Globus pallidus (tissue), 1 donor: ENCODE measurements around the gene TSPAN1.
"Not testable (repeated sequence)": the region's sequence is repeated elsewhere in the genome, so short reads cannot be mapped to it uniquely, and the experiment has no call there.

ENCODE experiments used
- DNase-seq: peaks from one replicate; pipeline ENCODE4 v3.0.0-alpha.2; 2015; ENCODE audit warnings: low spot score

TSPAN1 gene

DNA sequence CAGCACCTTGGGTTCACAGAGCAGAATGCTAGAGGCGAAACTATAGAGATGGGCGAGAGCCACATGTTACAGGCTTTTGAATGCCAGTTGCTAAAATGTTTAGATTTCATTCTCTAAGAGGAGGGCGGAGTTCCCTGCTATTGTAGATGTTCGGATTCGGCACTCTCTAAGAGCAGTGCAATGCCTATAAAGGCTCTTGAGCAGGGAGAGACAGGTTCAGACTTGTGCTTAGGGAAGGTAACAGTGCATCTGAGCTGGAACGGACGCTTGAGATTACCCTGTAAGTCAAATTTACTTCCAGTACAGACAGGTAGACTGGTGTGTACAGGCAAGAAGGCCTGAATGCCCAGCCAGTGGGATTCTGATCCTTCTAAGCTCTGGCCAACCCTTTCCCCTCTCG is 43.6 kb downstream of the TSPAN1 start:
- no peak for DNase-seq

DNA sequence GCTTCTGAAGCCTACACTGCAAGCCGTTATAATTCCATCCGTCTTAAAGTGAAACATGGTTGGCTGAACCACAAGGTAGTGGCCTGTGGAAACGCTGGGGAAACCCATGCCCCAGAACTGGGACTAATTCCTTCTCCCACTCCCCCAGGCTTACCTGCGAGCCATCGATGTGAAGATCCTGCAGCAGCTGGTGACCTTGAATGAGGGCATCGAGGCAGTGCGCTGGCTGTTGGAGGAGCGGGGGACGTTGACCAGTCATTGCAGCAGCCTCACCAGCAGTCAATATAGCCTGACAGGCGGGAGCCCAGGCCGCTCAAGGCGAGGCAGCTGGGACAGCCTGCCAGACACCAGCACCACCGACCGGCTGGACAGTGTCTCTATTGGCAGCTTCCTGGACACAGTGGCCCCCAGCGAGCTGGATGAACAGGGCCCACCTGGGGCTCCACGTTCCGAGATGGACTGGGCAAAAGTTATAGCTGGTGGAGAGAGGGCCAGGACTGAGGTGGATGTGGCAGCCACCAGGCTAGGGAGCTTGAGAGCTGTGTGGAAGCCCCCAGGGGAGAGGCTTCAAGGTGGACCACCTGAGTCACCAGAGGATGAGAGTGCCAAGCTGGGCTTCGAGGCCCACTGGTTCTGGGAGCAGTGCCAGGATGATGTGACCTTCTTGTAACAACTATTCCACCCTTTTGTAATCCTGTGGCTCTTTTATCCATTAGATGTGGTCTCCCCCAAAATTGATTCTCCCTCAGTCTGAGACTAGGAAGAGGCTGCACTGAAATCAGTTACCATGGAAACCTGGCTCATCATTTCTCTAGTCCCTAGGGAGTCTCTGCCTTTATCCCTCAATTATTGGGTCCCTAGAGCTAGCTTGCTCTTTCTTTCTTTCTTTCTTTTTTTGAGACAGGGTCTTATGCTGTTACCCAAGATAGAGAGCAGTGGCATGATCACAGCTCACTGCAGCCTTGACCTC is 44.9 kb downstream of the TSPAN1 start:
- DNase-seq: no peak

DNA sequence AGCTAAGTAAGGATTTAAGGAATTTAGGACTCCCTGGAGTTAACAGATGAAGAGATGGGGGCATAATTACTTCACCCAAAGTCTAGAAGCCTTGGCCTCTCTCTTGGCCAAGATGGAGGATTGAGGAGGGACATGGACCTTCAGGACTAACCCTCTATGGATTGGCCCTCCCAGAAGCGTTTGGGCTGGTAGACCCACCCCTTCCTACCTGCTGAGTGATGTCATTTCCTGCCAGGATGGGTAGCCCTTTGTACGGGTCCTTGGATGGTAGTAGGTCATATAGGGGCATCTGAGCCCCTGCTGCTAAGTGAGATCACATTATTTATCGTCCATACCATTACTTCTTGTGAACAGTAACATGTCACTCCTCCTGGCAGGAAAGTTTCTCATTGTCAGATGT is 45.9 kb downstream of the TSPAN1 start:
- DNase-seq: no peak

DNA sequence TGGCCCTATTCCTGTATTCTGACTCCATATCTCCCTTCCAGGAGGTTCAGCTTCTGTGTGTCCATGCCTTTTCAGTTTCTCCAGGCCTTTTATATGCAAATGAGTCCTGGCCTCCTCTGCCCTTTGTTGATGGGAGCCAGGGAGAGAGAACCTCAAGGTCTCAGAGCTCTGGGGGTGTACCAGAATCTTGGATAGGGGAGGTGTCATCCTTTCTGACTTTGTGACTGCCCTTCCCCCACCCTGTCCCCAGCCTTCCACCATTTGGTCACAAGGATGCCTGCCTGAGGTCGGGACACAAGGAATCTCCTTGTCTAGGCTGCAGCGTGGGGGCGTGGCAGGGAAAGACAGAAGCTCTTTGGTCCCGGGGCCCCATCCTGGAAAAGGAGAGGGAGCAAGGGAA is 46.9 kb downstream of the TSPAN1 start:
- DNase-seq: peak; percentile 95

DNA sequence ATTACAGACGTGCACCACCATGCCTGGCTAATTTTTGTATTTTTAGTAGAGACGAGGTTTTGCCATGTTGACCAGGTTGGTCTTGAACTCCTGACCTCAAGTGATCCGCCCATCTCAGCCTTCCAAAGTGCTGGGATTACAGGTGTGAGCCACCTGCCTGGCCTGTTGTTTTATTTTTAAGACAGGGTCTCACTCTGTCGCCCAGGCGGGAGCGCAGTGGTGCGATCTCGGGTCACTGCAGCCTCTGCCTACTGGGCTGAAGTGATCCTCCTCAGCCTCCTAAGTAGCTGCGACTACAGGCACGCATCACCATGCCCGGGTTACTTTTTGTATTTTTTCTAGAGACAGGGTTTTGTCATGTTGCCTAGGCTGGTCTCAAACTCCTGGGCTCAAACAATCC is 48.2 kb downstream of the TSPAN1 start:
- not testable (repeated sequence) for DNase-seq

DNA sequence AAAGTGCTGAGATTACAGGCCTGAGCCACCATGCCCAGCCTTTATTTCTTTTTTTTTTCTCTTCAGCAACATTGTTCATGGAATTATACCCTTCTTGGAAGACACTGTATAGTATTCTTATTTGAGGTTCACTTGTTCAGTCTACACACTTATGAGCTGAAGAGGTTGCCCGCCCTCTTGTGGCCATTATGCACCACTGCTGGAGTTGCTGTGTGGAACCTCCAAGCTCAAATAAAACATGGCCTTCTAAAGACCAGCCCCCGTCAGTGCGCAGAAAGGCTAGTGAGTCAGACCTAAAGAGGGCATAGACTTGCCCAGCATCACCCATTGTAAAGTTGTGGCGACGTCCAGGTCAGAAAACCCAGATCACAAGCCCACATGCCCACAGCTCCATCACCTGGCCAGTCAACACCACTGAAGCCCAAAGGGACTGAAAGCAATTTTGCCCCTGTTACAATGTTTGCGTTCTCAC is 48.6 kb downstream of the TSPAN1 start:
- peak; percentile 91 for DNase-seq

DNA sequence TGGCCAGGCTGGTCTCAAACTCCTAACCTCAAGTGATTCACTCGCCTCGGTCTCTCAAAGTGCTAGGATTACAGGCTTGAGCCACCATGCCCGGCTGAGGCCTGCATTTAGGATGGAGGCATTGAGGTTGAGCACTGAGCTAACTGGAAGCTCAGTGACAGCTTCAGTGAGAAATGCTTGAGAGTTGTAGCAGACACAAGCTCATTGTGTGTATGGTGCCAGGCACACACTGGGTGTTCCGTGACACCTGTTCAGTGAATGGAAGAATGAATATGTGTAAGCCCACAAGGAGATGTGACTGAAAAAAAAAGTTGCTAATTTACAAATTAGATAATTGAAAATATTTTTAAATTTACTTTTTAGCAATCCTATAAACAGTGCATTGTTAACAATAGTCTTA is 50.1 kb downstream of the TSPAN1 start:
- peak; percentile 67 for DNase-seq

DNA sequence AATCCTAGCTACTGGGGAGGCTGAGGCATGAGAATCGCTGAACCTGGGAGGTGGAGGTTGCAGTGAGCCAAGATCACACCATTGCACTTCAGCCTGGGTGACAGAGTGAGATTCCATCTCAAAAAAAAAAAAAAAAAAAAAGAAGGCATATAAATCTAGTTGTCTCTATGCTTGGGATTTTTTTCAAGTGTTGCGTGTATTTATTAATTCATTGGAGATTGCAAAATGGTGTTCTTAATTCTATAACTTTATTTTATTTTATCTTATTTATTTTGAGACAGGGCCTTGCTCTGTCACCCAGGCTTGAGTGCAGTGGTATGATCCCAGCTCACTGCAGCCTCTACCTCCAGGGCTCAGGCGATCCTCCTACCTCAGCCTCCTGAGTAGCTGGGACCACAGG is 56.3 kb downstream of the TSPAN1 start:
- not testable (repeated sequence) for DNase-seq
